GM21526 (cell line): ENCODE results near the gene GARIN6.
"Not testable (repeated sequence)": the region's sequence is repeated elsewhere in the genome, so short reads cannot be mapped to it uniquely, and the experiment has no call there.

Experiments
- ATAC-seq: cut with Tn5 transposase; IDR thresholded peaks from one replicate; pipeline ENCODE4 v1.9.1; 2021; ENCODE audit warnings: moderate library complexity; ENCODE audit not compliant: unreplicated experiment, low FRiP score

GARIN6 gene

DNA sequence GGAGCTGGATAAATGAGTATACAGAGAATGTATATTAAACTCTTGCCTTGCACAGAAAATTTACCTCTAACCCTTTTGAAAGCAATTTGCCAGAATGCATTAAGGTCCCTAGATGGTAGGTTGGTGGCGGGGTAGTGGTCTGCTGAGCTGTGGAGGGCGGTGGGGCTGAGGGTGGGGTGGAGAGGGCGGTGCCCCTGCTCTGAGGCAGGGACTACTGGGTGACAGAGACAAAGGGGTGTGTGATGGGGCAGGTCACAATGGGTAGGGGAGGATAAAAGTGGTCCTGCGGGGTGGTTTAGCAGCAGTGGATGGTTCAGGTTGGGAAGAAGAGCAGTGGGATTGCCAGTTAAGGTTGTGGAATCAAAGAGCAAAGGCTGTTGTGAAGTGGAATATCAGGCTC is at the start of gene GARIN6:
Gene GARIN6 (plus strand): TSS at position 301 of the 400 bp plus-strand sequence. CDS start 422 bp downstream, outside the sequence.
- no peak for ATAC-seq

DNA sequence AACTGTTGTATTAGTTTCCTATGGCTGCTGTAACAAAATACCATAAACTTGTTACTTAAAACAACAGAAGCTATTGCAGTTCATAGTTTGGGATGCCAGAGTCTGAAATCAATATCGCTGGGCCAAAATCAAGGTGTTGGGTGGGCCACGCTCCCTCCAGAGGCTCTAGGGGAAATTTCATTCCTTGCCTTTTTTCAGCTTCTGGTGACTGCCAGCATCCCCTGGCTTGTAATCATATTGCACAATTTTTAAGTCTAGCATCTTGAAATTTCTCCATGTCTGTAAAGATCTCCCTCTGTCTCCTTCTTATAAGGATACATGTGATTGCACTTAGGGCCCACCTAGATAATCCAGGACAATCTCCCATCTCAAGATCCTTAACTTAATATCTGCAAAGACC is 48.8 kb upstream of the GARIN6 start:
- ATAC-seq: no peak

DNA sequence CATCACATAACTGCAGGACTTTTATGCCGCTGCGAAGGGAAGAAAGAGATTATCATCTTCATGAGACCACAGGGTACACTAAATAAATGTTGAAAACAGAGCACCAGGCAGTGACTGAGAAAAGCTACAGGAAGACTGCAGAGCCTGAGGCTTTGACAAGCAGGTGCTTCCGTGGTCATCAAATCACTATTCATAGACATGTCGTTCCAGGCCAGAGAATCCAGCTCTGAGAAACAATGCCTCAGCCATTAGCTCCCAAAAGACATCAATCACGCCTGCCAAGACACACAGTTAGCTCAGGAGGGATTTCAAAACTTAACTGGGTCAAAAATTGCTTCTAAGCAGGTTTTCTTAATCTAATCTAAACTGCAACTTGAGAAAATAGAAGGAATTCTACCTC is 47.2 kb upstream of the GARIN6 start:
- no peak for ATAC-seq

DNA sequence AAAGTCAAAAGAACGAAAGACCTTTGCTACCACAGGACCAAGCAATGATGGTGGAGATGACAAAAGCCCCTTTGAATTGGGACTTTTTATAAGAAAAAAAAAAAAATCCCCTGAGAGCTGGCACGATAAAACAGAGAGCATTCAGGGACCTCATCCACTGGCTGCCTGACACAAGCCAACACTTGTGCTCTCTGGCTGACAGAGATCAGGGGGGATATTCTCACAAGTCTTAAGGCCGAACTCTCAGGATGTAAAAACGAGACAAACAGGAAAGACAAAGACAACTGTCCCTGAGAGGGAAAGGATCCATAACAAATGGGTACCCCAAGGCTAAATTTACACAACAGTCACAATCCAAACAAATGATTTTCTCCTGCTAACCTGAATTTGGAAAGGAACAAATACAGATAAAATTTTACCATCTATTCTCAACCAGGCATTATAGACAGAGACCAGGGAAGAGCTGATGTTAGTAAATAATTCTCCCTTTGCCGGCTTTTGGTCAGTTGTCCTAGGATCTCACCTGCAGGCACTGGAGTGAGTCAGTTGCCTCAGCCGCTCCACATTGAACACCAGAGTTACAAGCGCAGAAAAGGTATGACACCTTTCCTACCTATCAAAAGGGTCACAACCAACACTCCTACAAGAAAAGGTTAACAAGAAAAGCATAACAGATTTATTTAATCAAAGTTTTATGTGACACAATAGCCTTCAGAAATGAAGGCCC is 37.9 kb upstream of the GARIN6 start:
- no peak for ATAC-seq

DNA sequence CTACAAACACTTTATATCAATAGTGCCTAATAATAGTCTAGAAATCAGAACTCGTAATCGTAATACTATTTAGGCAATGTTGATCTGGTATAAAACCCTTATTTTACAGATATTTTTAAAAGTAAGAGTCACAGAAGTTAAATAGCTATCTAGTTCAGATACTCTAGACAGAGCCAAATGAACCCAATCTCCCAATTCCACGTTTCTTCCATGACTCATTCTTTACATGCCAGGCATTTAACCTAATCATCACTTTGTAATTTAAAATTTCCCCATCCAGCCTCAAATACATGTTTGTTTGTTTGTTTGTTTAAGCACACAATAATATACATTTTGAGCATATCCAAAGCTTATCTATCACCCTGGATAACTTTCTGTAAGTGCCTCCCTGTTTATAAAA is 36.4 kb upstream of the GARIN6 start:
- no peak for ATAC-seq

DNA sequence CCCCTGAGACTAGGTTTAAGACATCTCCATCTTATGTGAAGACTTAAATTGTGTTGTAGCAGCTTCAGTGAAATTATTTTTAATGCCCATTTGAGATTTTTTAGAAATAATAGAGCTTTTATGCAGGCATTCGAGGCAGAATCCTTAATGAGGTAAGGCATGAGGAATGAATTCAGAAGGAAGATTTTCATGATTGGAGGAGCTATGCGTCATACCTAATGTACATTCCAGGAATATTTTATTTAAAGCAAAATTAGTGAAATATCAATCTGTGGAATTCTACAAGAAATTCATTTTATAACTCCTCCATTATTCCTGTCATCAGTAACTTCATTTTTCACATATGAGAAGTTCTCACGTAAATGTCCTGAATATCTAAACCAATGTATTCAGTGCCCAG is 36.0 kb upstream of the GARIN6 start:
- ATAC-seq: no peak

DNA sequence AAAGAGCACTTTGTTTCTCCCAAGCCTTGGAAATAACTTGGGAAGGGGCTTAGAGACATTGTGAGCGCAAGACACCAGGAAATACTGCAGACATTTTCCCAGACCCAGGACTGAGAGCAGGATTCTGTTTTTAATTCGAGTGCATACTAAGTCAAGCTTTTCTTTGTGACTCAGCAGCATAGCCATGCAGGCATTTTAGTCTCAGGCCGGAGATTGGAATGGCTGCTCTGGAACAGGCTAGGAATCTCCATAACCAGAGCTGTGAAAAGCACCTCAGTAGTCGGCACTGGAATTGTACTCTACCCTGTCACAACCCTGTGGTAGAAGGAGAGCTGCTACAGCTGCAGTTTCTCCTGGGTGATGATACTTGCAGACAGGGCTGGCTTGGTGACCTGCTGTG is 28.9 kb upstream of the GARIN6 start:
- no peak for ATAC-seq

DNA sequence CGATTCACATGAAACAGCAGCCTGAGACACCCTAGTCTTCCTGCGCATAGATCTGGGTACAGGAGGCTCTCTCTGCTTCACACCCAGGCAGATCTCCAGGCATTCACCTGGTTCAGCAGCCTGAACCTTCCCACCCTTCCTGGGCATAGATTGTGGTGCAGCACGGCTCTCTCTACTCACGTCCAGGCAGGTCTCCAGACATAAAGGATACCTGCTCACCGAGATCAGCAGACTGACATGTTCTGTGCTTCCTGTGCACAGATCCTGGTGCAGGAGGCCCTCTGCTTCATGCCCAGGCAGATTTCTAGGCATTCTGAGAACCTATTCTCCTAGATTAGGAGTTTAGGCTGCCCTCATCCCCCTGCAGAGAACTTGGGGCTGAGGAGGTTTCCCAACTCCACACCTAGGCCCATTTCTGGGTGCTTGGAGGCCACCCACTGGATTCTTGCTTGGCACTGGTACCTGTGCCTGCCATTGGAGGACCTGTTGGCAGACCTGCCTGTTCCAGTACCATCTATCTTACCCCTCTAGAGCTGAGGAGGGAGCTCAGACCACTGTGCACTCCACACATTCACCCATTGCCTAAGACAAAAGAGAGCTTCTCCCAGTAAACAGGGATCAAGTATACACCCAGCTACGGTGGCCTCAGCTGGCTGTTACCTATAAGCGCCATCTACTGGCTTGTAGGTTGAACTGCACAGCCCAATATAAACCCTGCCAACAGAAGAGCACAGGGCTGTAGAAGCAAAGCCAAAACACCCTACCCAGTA is 28.0 kb upstream of the GARIN6 start:
- ATAC-seq: no peak

DNA sequence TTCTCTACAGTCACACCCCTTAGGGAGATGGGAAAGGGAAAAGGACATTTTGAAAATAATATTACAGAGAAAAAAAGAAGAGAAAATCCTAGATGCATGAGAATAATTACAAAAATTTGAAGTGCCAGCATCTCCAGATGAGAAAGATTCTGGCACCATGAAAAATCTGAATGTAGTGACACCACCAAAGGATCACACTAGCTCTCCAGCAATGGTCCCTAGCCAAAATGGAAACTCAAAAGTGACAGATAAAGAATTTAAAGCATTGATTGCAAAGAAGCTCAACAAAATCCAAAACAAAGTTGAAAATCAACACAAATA is 27.4 kb upstream of the GARIN6 start:
- ATAC-seq: no peak

DNA sequence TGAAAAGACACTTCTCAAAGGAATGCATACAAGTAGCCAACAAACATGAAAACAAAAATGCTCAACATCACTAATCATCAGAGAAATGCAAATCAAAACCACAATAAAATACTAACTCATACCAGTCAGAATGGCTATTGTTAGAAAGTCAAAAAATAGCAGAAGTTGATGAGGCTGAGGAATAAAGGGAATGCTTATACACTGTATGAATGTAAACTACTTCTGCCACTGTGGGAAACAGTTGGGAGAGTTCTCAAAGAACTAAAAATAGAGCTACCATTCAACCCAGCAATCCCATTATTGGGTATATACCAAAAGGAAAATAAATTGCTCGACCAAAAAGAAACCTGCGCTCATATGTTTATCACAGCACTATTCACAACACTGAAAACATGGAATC is 23.0 kb upstream of the GARIN6 start:
- not testable (repeated sequence) for ATAC-seq

DNA sequence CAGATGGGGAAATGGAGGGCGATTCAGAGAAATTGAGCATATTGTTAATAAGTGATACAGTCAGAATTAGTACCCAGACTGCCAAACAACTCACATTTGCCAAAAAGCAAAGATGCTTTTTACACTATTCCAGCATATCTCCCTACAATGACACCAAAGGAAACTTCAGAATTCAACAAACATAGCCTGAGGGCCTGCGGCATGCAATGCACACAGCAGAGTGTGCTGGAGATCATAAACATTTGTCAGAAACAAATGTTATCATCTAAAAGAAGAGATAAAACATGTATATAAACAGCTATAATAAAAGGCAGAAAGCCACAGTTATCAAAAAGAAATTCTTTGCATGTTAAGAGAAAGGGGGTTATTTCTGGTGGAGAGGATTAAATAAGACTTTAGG is 20.1 kb upstream of the GARIN6 start:
- ATAC-seq: no peak

DNA sequence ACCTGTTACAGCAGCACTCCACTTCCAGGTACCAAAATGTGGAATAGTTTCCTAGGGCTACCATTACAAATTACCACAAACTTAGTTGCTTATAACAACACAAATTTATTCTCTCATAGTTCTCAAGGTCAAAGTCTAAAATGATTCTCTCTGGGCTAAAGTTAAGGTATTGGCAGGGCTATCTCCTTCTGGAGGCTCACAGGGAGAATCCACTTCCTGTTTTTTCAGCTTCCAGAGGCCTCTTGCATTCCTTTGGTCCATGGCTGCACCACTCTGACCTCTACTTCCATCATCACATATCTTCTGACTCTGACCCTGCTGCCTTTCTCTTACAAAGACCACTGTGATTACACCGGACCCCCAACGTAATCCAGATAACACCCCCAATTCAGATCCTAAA is 2.9 kb upstream of the GARIN6 start:
- ATAC-seq: no peak

DNA sequence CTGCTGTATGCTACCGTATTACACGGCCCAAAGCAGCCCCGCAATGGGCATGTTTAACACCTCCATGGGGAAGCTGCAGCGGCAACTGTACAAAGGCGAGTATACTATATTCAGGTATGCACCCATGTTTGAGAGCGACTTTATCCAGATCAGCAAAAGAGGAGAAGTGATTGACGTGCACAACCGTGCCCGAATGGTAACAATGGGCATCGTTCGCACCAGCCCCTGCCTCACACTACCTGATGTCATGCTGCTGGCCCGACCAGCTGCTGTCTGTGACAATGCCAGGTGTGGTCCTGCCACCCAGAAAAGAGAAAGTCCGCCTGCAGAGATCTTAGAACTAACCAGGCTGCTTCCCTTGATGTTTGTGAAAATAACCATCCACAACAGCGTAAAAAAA is 630 bp downstream of the GARIN6 start:
- no peak for ATAC-seq

DNA sequence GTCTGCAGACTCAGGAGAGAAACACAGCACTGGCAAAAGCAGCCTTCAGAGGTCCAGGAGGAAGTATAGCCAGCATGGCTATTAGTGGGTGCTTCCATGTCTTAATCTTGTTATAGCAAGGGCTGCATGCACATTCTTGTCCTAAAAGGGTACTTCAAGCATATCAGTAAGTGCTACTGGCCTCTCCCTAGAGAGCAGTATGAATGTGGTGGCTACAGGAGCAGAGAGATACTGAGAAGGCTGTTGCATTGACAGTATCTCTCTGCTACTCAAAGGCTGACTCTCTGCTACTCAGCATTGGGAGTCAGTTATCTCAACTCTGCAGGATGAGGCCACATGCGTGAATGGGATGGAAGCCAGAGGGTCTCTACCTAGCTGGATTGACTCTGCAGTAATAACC is 2.0 kb downstream of the GARIN6 start:
- no peak for ATAC-seq

DNA sequence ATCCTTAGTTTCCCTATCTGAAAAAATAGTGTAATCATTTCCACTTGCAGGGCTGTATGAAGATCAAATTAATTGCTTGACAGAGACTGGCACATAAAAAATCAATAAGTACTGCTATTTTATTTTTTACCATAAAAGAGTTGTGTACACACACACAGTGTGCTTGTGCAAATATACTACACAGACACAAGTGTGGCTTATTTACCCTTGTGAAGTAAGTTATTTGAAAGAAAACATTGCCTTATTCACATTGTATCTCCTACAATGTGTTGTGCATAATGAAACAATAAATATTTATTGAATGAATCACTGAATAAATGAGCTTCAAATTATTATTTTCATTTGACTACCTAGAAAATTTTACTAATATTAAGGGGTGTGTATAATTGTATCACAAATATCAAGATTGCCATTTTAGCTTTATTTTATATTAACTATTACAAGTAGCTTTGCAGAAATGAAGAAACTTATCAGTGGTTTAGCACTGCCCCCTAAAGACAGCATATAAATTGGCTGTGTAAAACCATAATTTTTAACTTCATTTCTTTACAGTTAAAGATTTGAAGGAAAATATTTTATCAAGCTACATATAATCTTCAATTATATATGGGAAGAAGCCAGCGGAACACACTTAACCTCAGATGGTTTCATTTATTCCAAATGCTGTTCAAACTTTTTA is 11.3 kb downstream of the GARIN6 start:
- no peak for ATAC-seq

DNA sequence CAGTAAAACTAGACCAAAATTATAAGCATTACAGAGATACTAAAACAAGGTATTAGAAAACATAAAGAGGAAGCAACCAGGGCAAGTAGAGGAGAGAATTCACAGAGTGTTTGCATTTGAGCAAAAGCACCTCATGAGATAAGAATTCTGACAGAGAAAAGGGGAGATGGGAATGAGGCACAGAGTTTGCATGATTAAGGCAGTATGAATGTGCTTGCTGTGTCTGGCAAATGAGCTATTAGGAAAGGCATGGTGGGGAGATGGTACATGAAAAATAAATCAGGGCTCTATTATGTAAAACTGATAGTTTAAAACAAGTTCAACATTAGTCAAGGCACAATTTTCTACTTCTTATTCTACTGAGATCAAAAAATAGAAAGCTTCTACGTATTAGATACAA is 23.1 kb downstream of the GARIN6 start:
- ATAC-seq: no peak

DNA sequence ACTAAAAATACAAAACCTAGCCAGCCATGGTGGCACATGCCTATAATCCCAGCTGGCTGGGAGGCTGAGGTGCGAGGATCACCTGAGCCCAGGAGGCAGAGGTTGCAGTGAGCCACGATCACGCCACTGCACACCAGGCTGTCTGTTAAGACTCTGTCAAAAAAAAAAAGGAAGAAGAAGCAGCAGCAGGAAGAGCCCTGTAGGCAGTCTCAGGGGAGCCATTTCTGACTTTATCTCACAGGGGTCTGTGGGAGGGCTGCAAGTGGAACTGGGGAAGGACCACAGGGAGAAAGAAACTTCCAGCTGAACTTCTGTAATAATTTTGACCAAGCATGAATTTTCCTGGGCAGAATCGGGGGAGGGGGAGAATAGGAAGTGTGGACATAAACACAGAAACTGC is 32.7 kb downstream of the GARIN6 start:
- no peak for ATAC-seq

DNA sequence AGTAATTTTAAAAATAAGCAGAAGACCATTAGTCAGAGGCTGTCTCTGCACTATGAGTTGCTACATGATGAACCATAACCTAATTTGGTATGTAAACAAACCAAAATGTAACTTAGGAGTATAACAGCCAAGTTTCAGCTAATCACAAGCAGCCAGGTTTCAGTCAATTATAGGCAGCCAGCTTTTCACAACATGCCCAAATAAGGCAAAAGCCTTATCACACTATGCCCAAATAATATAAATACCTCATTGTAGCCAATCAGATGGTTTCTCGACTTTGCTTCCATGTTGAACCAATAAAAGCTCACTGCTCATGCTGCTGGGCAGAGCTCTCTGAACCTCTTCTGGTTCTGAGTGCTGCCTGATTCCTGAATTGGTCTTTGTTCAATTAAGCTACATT is 38.6 kb downstream of the GARIN6 start:
- ATAC-seq: no peak

DNA sequence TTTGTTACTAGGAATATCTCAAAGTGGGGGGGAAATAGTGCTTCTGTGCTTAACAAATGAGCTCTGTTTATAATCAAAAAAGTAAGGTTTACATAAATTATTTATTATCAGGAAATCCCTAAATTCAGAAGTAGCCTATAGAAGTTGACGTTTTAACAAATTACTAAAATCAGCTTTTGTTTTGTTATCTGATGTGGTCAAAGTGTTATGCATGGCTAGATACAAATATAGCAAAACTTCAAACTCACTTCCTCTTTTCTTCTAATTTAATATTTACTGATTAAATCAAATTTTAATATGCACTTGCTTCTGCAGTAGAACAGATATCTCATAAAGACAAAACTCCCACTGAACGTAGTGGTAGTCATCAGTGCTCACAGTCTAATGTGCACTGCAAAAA is 47.5 kb downstream of the GARIN6 start:
- no peak for ATAC-seq
